AG09309 (cell line): ENCODE measurements around the gene AP3B2.

Source experiments
- DNase-seq: peaks from one replicate; pipeline ENCODE4 v3.0.0-alpha.2; 2010; ENCODE audit warnings: low read depth
- H3K4me3 ChIP-seq: 2 replicates; pipeline ENCODE4 v1.5.1; 2011; ENCODE audit warnings: mild to moderate bottlenecking, low read depth, low read length, moderate library complexity; ENCODE audit not compliant: control insufficient read depth
- CTCF ChIP-seq: IDR thresholded peaks from 2 replicates; pipeline ENCODE4 v1.5.1; 2011; ENCODE audit warnings: mild to moderate bottlenecking, low read depth, low read length, inconsistent platforms; ENCODE audit not compliant: insufficient read depth, control insufficient read depth; ENCODE audit errors: missing control alignments

Gene AP3B2

GRCh38 chr15:82681371-82681770 lies 28.3 kb downstream of the AP3B2 start:
- no peak overlapping the region for H3K4me3 ChIP-seq

DNA sequence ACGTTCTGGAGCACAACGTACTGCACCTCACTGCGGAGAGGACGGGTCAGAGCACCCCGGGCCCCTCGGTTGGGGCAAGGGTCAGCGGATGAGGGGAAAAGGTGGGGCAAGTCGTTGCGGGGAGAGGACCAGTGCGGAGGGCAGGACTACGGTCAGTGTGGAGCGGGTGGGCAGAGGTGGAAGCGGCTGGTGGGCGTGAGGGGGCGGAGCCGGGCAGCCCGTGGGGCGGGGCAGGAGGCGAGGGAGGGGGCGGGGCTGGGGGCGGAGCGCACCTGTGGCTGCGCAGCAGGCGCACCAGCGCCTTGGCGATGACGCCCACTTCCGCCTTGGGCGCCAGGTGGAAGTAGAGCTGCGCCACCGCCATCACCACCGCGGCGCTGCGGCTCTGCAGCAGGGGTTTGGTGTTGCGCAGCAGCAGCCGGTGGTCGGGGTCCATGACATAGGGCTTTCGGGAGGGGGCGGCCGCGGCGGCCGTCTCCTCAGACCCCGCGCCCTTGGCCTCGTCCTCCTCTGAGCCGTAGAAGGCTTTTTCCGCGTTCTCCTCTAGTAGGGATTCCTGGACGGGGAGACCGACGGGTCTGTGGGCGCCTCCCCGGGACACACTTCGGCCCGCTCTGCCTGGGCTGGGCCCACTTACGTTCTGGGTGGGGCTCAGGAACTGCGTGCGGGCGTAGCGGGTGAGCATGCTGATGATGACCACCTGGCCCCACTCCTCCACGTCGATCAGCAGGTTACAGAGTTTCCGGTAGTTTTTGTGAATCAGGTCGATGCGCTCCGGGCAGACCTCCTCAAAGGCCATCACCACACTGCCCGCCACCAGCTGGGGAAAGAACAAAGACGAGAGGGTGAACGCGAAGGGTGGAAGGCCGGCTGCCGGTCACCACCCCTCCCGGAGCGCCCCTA lies 29.2 kb downstream of the AP3B2 start:
- no peak for TF ChIP-seq CTCF
- H3K4me3 ChIP-seq = no peak overlapping the region
- no peak for DNase-seq

More at GRCh38 chr15:82681371-82681770, 28.3 kb downstream of the AP3B2 start:
- no peak for DNase-seq
- no peak for TF ChIP-seq CTCF

DNA sequence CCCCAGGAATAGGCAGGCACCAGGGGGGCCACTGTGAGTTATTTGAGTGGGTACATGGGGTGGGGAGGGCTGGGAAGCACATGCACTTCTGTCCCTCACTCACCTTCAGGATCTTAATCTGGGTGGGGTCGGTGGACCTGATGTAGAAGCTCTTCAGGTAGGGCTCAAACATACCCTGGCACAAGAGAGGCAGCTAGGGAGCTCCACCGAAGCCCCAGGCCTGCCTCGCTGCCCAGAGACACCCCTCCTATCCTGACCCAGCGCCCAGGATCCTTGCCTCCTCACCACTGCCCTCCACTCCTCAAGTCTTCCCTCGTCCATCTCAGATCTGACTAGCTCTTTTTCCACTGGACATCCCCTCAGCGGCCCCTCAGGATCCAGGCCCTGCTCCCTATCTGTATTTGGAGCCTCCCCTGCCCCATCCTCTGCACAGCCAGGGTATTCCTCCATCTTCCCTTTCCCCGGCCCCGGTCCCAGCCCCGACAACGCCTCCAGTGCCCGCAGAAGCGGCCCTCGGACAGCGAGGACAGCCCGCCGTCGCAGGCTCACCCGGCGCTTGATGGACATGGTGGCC lies 30.0 kb downstream of the AP3B2 start:
- H3K4me3 ChIP-seq = no peak overlapping the region
- no peak for DNase-seq
- no peak for TF ChIP-seq CTCF

GRCh38 chr15:82677720-82678323 lies 31.9 kb downstream of the AP3B2 start:
- TF ChIP-seq CTCF = no peak
- no peak overlapping the region for H3K4me3 ChIP-seq
- no peak for DNase-seq

DNA sequence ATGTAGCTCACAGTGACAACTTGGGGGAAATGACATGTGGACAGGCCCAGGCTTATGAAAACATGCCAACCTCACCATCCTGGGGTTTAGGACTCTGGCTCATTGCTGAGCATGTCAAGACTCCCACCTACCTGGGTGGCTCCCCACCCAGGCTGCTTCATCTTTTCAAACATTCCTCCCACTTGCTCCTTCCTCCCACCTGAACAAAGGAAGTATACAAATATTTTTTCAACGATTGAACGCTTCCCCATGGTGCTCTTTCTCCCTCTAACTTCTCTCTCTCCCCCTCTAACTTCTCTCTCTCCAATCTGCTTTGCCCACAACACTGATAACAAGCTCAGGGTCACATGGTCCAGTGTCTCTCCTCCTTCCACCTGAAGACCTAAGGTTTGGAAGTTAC lies 34.8 kb downstream of the AP3B2 start:
- TF ChIP-seq CTCF = no peak
- H3K4me3 ChIP-seq = no peak overlapping the region
- DNase-seq = no peak

- H3K4me3 ChIP-seq = no peak overlapping the region
- no peak for TF ChIP-seq CTCF
- no peak for DNase-seq
These were observed 39.0 kb downstream of the AP3B2 start for GRCh38 chr15:82670699-82671098.
